T follicular helper cell (primary cell): ENCODE results near the gene PLIN1.

Source experiments
- DNase-seq: peaks from one replicate; pipeline ENCODE4 v3.0.0-alpha.2; 2020; ENCODE audit warnings: low read depth

Gene PLIN1

GRCh38 chr15:89671687-89672086 lies 7.5 kb downstream of the PLIN1 start:
- no peak for DNase-seq

GRCh38 chr15:89670971-89671560 lies 8.1 kb downstream of the PLIN1 start:
- no peak for DNase-seq

GRCh38 chr15:89669941-89670340 lies 9.2 kb downstream of the PLIN1 start:
- no peak for DNase-seq

GRCh38 chr15:89669309-89669865 lies 9.8 kb downstream of the PLIN1 start:
- DNase-seq = no peak

- no peak for DNase-seq
Observed at GRCh38 chr15:89668171-89668570, 11.0 kb downstream of the PLIN1 start.

GRCh38 chr15:89667706-89667960 lies 11.5 kb downstream of the PLIN1 start:
- no peak for DNase-seq

GRCh38 chr15:89666858-89667705 lies 12.1 kb downstream of the PLIN1 start:
- DNase-seq = no peak

GRCh38 chr15:89666184-89666857 lies 12.8 kb downstream of the PLIN1 start:
- DNase-seq = no peak

- DNase-seq = no peak
Observed at GRCh38 chr15:89665449-89666181, 13.6 kb downstream of the PLIN1 start.

GRCh38 chr15:89664441-89665350 lies 14.5 kb downstream of the PLIN1 start:
- no peak for DNase-seq

- DNase-seq = no peak
Observed at GRCh38 chr15:89662893-89663626, 16.1 kb downstream of the PLIN1 start.

GRCh38 chr15:89660556-89660955 lies 18.6 kb downstream of the PLIN1 start:
- no peak for DNase-seq

- no peak for DNase-seq
Observed at GRCh38 chr15:89659295-89659694, 19.9 kb downstream of the PLIN1 start.

- DNase-seq = no peak
Observed at GRCh38 chr15:89657686-89658200, 21.4 kb downstream of the PLIN1 start.

- no peak for DNase-seq
Observed at GRCh38 chr15:89656116-89656815, 22.9 kb downstream of the PLIN1 start.

- no peak for DNase-seq
Observed at GRCh38 chr15:89654847-89655805, 24.0 kb downstream of the PLIN1 start, which contains the start of gene KIF7. Gene KIF7, minus strand, starts transcription at chr15:89655467. Its CDS starts 2,537 bp downstream, at chr15:89652930.

- no peak for DNase-seq
Observed at GRCh38 chr15:89654301-89654761, 24.8 kb downstream of the PLIN1 start.

- DNase-seq = no peak
Observed at GRCh38 chr15:89653578-89653977, 25.6 kb downstream of the PLIN1 start.
